ENCODE data around the gene LSM10. TPM values are rescaled to one million over a fixed set of nuclear protein-coding genes. Genes with fewer than 3 reads are reported as not detected.

The LSM10 gene
- total and polyA plus RNA-seq, 9 of the 15 experiments (the other 6 are each of a cell fraction or from before 2014, with no cell fraction given), result 13.2 to 146 (median 68.9) TPM

DNA sequence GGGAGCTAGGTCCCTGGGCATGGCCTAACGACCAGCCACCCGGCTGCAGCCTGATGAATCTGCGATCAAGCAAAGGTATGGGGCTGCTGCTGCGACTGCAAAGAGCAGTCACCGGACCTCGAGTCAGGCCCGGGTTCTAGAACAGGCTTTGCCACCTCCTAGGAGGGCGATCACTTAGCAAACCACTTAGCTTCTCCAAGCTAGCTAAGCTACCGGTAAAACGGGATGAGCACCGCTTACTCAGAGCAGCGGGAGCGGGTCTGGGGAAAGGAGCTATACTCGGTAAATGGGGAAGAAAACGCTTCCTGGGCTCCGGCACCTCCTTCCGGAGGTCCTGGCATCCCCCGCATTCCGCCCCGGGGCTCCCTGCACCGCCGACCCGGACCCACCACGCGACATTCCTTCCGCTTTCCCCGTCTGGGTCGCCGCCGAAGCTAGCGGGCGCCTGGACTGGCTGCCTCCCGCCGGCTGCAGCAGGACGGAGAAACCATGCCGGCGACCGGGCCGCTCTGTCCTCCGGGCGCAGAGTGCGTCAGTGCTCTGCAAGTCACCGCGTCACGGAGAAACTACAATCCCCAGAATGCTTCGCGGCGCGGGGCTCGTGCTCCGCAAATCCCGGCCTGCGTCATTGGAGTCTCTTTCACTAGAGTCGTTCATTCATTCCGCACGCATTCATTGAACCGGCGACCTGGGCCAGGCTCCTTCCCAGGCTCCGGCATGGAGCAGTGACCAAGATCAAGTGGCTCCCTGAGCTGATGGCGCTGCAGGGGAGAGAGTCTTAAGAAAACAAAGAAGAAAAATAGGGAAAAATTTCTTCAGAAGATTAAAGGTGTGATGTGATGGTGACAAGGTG is at the start of gene LSM10 (continued):
- peak; percentile 82 for TF ChIP-seq JUND (IDR thresholded peaks at IDR 0.05; ENCODE audit: borderline replicate concordance, low read depth, low read length)
- TF ChIP-seq JUND (tag; IDR thresholded peaks at IDR 0.05; ENCODE audit: borderline replicate concordance, low read depth, low read length), result peak; percentile 80; the same call in 1 of the 3 replicates
- TF ChIP-seq CBX8 (IDR thresholded peaks at IDR 0.05; ENCODE audit: borderline replicate concordance, extremely low read depth, low read depth, low read length, poor library complexity, severe bottlenecking), result no peak
- TF ChIP-seq, protein P1, sequence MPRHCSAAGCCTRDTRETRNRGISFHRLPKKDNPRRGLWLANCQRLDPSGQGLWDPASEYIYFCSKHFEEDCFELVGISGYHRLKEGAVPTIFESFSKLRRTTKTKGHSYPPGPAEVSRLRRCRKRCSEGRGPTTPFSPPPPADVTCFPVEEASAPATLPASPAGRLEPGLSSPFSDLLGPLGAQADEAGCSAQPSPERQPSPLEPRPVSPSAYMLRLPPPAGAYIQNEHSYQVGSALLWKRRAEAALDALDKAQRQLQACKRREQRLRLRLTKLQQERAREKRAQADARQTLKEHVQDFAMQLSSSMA (CRISPR knock-in tag; IDR thresholded peaks at IDR 0.05), result no peak
- peak; percentile 72 for TF ChIP-seq ESRRA (IDR thresholded peaks at IDR 0.05; ENCODE audit: borderline replicate concordance, low read depth)
- TF ChIP-seq MEF2A (IDR thresholded peaks at IDR 0.05; ENCODE audit: control insufficient read depth, low read depth, low read length), result no peak
- TF ChIP-seq SMAD4 (CRISPR knock-in tag; conservative IDR thresholded peaks at IDR 0.05), result peak; percentile 69
- no peak for TF ChIP-seq STAT5A (IDR thresholded peaks at IDR 0.05; ENCODE audit: borderline replicate concordance, low read length)
- TF ChIP-seq RCOR1 (IDR thresholded peaks at IDR 0.05; ENCODE audit: borderline replicate concordance in 1 of 2, low read depth in 2 of 2, low read length in 2 of 2), result peak in 1 of 2 experiments; percentile 37; a peak in 1 of 4 replicates
- TF ChIP-seq SREBF1 (IDR thresholded peaks at IDR 0.05; ENCODE audit: borderline replicate concordance, low read depth, low read length), result no peak
- TF ChIP-seq, protein P2, sequence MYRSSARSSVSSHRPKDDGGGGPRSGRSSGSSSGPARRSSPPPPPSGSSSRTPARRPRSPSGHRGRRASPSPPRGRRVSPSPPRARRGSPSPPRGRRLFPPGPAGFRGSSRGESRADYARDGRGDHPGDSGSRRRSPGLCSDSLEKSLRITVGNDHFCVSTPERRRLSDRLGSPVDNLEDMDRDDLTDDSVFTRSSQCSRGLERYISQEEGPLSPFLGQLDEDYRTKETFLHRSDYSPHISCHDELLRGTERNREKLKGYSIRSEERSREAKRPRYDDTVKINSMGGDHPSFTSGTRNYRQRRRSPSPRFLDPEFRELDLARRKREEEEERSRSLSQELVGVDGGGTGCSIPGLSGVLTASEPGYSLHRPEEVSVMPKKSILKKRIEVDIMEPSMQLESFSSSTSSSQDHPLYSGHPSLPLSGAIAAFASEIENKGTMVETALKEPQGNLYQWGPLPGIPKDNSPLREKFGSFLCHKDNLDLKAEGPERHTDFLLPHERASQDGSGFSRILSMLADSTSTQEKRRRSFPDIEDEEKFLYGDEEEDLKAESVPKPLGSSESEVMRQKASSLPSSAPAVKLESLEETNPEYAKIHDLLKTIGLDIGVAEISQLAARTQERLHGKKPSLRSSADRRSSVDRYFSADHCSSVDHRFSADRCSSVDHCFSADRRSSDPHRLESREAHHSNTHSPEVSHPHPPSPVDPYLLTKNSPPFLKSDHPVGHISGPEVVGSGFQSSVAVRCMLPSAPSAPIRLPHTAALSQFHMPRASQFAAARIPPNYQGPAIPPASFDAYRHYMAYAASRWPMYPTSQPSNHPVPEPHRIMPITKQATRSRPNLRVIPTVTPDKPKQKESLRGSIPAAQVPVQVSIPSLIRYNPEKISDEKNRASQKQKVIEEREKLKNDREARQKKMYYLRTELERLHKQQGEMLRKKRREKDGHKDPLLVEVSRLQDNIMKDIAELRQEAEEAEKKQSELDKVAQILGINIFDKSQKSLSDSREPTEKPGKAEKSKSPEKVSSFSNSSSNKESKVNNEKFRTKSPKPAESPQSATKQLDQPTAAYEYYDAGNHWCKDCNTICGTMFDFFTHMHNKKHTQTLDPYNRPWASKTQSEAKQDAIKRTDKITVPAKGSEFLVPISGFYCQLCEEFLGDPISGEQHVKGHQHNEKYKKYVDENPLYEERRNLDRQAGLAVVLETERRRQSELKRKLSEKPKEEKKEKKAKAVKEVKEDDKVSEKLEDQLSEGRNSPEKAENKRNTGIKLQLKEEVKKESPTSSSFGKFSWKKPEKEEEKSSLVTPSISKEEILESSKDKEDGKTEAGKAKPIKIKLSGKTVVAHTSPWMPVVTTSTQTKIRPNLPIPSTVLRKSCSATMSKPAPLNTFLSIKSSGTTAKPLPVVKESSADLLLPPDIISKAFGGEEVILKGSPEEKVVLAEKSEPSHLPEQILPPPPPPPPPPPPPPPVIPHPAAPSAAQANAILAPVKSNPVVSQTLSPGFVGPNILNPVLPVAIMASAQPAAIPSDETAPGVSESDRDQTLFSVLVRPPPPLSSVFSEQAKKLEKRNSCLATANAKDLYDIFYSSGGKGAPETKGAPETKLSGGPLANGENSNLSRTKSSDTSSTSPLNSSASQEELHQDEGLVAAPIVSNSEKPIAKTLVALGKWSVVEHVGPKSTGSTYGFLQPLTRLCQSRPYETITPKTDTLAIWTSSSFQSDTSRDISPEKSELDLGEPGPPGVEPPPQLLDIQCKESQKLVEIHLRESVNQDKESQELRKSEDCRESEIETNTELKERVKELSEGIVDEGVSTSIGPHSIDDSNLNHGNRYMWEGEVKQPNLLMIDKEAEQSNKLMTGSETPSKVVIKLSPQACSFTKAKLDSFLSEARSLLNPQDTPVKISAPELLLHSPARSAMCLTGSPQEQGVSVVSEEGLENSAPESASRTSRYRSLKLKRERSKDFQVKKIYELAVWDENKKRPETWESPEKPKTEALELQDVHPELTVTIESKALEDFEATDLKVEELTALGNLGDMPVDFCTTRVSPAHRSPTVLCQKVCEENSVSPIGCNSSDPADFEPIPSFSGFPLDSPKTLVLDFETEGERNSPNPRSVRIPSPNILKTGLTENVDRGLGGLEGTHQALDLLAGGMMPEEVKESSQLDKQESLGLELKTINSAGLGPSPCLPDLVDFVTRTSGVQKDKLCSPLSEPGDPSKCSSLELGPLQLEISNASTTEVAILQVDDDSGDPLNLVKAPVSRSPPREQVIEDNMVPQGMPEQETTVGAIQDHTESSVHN (IDR thresholded peaks at IDR 0.05; ENCODE audit: borderline replicate concordance in 1 of 2, low read depth in 1 of 2), result no peak
- peak; percentile 39; the same call in 1 of the 2 replicates for TF ChIP-seq TEAD4 (IDR thresholded peaks at IDR 0.05; ENCODE audit: low read length)
- TF ChIP-seq TEAD4 (CRISPR knock-in tag; IDR thresholded peaks at IDR 0.05; ENCODE audit: borderline replicate concordance), result no peak
- TF ChIP-seq, protein P3, sequence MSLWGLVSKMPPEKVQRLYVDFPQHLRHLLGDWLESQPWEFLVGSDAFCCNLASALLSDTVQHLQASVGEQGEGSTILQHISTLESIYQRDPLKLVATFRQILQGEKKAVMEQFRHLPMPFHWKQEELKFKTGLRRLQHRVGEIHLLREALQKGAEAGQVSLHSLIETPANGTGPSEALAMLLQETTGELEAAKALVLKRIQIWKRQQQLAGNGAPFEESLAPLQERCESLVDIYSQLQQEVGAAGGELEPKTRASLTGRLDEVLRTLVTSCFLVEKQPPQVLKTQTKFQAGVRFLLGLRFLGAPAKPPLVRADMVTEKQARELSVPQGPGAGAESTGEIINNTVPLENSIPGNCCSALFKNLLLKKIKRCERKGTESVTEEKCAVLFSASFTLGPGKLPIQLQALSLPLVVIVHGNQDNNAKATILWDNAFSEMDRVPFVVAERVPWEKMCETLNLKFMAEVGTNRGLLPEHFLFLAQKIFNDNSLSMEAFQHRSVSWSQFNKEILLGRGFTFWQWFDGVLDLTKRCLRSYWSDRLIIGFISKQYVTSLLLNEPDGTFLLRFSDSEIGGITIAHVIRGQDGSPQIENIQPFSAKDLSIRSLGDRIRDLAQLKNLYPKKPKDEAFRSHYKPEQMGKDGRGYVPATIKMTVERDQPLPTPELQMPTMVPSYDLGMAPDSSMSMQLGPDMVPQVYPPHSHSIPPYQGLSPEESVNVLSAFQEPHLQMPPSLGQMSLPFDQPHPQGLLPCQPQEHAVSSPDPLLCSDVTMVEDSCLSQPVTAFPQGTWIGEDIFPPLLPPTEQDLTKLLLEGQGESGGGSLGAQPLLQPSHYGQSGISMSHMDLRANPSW (CRISPR knock-in tag; IDR thresholded peaks at IDR 0.05), result peak; percentile 90; the same call in 1 of the 2 replicates

Data from K562 (cell line).